ENCODE measurements around the gene KEAP1. TPM values are rescaled to one million over a fixed set of nuclear protein-coding genes. Genes with fewer than 3 reads are reported as not detected.

The KEAP1 gene
- total RNA-seq, 1 donor from 2014 or later, result 67.5 TPM

DNA sequence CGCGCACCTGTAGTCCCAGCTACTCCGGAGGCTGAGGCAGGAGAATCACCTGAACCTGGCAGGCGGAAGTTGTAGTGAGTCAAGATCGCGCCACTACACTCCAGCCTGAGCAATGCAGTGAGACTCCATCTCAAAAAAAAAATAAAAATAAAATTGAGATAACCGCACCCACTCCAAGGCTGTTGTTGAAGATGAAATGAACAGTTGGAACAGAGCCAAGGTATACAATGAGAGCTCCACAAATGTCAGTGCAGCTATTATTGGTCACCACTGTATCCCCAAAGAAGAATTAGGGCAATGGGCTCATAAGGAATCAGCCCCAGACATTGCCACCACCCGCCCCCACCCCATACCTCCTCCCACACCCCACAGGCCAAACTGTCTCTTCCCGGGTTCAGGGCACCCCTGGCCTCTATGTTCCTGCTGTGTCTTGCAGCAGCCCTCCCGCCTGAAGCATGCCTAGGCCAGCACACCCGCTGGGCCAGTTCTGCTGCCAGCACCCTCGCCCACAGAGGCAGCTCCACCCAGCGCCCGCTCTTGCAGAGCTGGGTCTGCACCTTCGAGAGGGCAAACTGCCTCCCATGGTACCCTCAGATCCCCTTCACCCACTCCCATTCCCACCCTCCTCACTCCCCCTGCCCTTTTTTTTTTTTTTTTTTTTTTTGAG lies 17.6 kb upstream of the KEAP1 start:
- Histone ChIP-seq H3K4me1 (peaks cover 20% of the 10 kb centered on the region), H3K9me3 (no peaks in the 10 kb centered on the region), H3K27me3 (ENCODE audit: low read depth) (peaks cover 51% of the 10 kb centered on the region), H3K36me3 (no peaks in the 10 kb centered on the region), H3K27ac (no peak overlapping the region), H3K4me3 (no peak overlapping the region)
- DNase-seq, result no peak
- ATAC-seq, result no peak
- TF ChIP-seq, protein P1, sequence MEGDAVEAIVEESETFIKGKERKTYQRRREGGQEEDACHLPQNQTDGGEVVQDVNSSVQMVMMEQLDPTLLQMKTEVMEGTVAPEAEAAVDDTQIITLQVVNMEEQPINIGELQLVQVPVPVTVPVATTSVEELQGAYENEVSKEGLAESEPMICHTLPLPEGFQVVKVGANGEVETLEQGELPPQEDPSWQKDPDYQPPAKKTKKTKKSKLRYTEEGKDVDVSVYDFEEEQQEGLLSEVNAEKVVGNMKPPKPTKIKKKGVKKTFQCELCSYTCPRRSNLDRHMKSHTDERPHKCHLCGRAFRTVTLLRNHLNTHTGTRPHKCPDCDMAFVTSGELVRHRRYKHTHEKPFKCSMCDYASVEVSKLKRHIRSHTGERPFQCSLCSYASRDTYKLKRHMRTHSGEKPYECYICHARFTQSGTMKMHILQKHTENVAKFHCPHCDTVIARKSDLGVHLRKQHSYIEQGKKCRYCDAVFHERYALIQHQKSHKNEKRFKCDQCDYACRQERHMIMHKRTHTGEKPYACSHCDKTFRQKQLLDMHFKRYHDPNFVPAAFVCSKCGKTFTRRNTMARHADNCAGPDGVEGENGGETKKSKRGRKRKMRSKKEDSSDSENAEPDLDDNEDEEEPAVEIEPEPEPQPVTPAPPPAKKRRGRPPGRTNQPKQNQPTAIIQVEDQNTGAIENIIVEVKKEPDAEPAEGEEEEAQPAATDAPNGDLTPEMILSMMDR (IDR thresholded peaks at IDR 0.05), result no peak
- intact Hi-C loops (cut with DNase I), result no loop called here

DNA sequence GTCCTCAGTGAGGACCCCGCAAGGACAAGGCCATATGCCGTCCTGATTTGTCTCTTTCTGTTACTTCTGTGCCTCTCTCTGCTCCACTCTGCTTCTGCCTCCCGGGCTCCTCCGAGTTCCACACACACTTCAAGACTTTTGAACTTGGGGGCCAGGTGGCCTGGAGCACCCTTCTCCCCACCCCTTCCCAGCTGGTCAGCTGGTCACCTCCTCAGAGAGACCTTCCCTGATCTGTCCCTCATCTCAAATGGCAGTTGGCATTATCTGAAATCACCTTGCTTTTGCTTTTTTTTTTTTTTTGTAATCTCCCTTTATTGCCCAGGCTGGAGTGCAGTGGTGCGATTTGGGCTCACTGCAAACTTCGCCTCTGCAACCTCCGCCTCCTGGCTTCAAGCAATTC lies 16.3 kb upstream of the KEAP1 start:
- Histone ChIP-seq H3K9me3 (no peaks in the 10 kb centered on the region), H3K27me3 (ENCODE audit: low read depth) (peaks cover 65% of the 10 kb centered on the region), H3K36me3 (no peaks in the 10 kb centered on the region), H3K4me3 (no peak overlapping the region), H3K4me1 (peaks cover 23% of the 10 kb centered on the region), H3K27ac (no peak overlapping the region)
- intact Hi-C loops (cut with DNase I), result no loop called here
- TF ChIP-seq, protein P1 (IDR thresholded peaks at IDR 0.05), result no peak
- DNase-seq, result no peak
- no peak for ATAC-seq

DNA sequence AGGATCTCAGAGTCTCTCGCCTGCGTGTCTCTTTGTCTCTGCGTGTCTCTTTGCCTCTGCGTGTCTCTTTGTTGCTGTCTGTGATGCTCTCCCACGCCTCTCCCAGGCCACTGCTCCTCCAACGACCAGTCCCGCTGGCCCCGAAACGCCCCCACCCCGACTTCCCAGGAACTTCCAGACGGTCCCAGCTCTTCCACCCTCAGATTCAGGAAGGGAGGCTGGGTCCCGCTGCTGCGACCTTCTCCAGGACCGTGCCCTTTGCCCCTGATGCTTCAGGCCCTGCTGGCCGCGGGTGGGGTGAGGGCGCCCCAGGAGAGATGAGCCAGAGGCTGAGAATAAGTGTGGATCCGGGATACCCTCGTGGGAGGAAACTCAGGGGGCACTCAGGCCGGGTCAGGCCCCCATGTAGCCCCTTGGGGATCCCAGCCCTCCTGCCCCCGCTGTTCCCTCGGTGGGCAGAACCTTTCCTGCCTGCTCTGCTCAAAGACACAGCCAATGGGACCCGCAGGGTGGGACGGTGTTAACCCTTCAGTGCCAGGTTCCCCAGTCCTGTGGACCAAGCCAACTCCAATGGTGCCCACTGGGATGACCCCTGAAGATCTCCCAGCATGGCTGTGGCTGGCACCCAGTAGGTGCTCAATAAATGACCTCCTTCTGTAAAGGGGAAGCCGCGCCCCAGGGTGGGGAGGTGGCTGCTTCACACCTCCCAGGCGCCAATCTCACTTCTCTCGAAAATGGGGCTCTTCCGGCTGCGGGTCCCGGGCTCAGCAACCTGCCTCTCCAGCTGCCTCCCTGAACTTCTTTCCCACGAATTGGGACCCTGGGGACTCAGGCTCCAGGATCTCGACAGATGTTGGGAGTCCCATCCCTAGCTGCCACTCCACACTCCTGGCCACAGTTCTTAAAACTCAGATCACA lies 15.5 kb upstream of the KEAP1 start:
- no peaks in the 10 kb centered on the region for H3K36me3 ChIP-seq
- H3K4me1 ChIP-seq, result peaks cover 30% of the 10 kb centered on the region
- intact Hi-C loops (cut with DNase I), result no loop called here
- TF ChIP-seq, protein P1 (IDR thresholded peaks at IDR 0.05), result no peak
- DNase-seq (no peak), ATAC-seq (no peak)
- H3K9me3 ChIP-seq, result no peaks in the 10 kb centered on the region
- no peak overlapping the region for H3K27ac ChIP-seq
- H3K4me3 ChIP-seq, result no peak overlapping the region
- peaks cover 72% of the 10 kb centered on the region for H3K27me3 ChIP-seq (ENCODE audit: low read depth)

DNA sequence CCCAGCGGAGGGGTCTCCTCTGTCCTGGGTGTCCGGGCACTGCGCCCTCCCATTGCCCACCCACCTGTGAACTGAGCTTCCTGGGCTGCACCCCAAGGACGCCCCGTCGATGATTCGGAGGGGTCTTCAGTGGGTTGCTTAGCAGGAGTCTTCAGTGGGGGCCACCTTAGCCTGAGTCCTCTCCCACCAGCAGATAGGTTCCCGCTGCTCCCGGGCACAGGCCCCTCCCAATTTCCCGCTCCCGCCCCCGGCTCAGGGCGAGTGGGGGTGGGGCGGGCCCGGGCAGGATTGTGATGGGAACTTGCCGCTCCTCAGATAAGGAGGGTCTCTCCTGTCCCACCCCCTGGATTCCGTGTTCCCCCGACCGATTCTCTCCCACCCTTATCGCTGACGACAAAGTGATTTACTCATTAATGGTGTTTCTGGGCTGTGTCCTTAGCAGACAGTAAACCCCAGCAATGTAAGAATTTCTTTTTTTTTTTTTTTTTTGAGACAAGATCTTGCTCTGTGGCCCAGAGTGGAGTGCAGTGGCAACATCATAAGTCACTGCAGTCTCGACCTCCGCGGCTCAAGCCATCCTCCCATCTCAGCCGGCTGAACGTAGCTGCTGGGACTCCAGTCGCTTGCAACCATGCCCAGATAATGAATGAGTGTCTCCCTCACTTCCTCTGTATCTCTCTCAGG lies 14.7 kb upstream of the KEAP1 start:
- Histone ChIP-seq H3K27ac (no peak overlapping the region), H3K36me3 (no peaks in the 10 kb centered on the region), H3K4me3 (peak overlapping the region; percentile 43), H3K9me3 (no peaks in the 10 kb centered on the region), H3K27me3 (ENCODE audit: low read depth) (peaks cover 80% of the 10 kb centered on the region), H3K4me1 (peaks cover 30% of the 10 kb centered on the region)
- DNase-seq (no peak), ATAC-seq (peak; percentile 13 to 21)
- intact Hi-C loops (cut with DNase I), result no loop called here
- TF ChIP-seq, protein P1 (IDR thresholded peaks at IDR 0.05), result no peak

DNA sequence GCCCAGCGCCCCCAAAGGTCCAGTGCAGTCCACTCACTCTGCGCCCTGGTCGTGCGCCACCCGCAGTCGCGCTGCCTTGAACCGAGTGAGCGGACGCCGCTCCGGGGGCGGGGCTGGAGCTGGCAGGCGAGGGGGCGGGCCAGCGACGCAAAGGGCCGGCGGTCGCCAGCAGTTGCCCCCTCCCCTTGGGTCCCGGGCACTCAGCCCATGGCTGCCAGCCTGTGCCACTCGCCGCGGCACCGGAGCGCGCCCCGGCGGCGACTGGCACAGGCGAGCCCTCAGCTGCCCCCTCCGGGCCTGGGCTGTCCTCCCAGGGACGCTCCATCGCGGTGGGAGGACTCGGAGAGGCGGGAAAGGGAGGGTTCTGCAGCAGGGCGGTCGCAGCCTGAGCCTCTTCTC lies 14.2 kb upstream of the KEAP1 start, which contains the start of gene S1PR5:
TSS of gene S1PR5 (minus strand) at position 87 of the 399 bp plus-strand sequence. CDS start 2,436 bp downstream, outside the sequence.
- H3K27me3 ChIP-seq (ENCODE audit: low read depth), result peaks cover 85% of the 10 kb centered on the region
- no peaks in the 10 kb centered on the region for H3K36me3 ChIP-seq
- peak within 1 kb of the TSS; percentile 43 for H3K4me3 ChIP-seq
- H3K4me1 ChIP-seq, result peaks cover 30% of the 10 kb centered on the region
- DNase-seq (no peak), ATAC-seq (peak; percentile 36 to 60)
- intact Hi-C loops (cut with DNase I), result no loop called here
- H3K9me3 ChIP-seq, result no peaks in the 10 kb centered on the region
- H3K27ac ChIP-seq, result no peak within 1 kb of the TSS
- TF ChIP-seq, protein P1 (IDR thresholded peaks at IDR 0.05), result no peak
